ENCODE measurements around the gene ABCD3. TPM values are rescaled to one million over a fixed set of nuclear protein-coding genes. Genes with fewer than 3 reads are reported as not detected.
"Not testable (repeated sequence)": the region's sequence is repeated elsewhere in the genome, so short reads cannot be mapped to it uniquely, and the experiment has no call there.

The ABCD3 gene
- polyA plus RNA-seq, 3 donors = 7.8 to 24.9 (median 21.0) TPM

- H3K4me2 ChIP-seq (replicated peaks; ENCODE audit: extremely low read depth, low read length, poor library complexity, severe bottlenecking); H3K9ac ChIP-seq (ENCODE audit: insufficient read depth, low read length, poor library complexity, severe bottlenecking); H3K9me3 Mint-ChIP-seq; H3K27me3 Mint-ChIP-seq (ENCODE audit: low read depth in 3 of 3); H3K4me1 ChIP-seq (ENCODE audit: control insufficient read depth in 1 of 2, insufficient read depth in 2 of 2, low read length in 2 of 2); H3K4me3 Mint-ChIP-seq; H2AFZ ChIP-seq (ENCODE audit: insufficient read depth, low read depth, low read length, poor library complexity, severe bottlenecking); H3K27ac ChIP-seq (ENCODE audit: low read depth in 1 of 2, low read length in 2 of 2); H3K27ac Mint-ChIP-seq; H3K36me3 Mint-ChIP-seq; H3K36me3 ChIP-seq (replicated peaks in 1 of 2; ENCODE audit: control insufficient read depth in 1 of 2, insufficient read depth in 2 of 2, low read length in 2 of 2); H3K4me3 ChIP-seq (replicated peaks in 1 of 3; ENCODE audit: low read depth in 2 of 3, low read length in 3 of 3); intact Hi-C loops (cut with micrococcal nuclease); H3K9me3 ChIP-seq (replicated peaks in 1 of 2; ENCODE audit: control insufficient read depth in 1 of 2, insufficient read depth in 1 of 2, low read length in 2 of 2); H4K20me1 ChIP-seq (ENCODE audit: insufficient read depth, low read length); H3K27me3 ChIP-seq (ENCODE audit: control insufficient read depth in 2 of 2, insufficient read depth in 2 of 2, low read length in 2 of 2); DNase-seq; H3K4me1 Mint-ChIP-seq; H3K79me2 ChIP-seq (ENCODE audit: insufficient read depth, low read length): not testable (repeated sequence)
- no CpG with 5 or more reads among the region's 2 CpGs for WGBS (ENCODE audit: insufficient coverage)
Observed at GRCh38 chr1:94378493-94378892, 39.7 kb upstream of the ABCD3 start.

GRCh38 chr1:94379615-94380014, 38.6 kb upstream of the ABCD3 start:
- Histone ChIP-seq H2AFZ (ENCODE audit: insufficient read depth, low read depth, low read length, poor library complexity, severe bottlenecking) (no peak overlapping the region), H3K4me3 (replicated peaks in 1 of 3; ENCODE audit: low read depth in 2 of 3, low read length in 3 of 3) (no peak overlapping the region), H3K79me2 (ENCODE audit: insufficient read depth, low read length) (no peaks in the 10 kb centered on the region), H3K9me3 (replicated peaks in 1 of 2; ENCODE audit: control insufficient read depth in 1 of 2, insufficient read depth in 1 of 2, low read length in 2 of 2) (no peaks in the 10 kb centered on the region), H3K27me3 (ENCODE audit: control insufficient read depth in 2 of 2, insufficient read depth in 2 of 2, low read length in 2 of 2) (no peaks in the 10 kb centered on the region), H4K20me1 (ENCODE audit: insufficient read depth, low read length) (no peaks in the 10 kb centered on the region), H3K4me2 (replicated peaks; ENCODE audit: extremely low read depth, low read length, poor library complexity, severe bottlenecking) (no peak overlapping the region), H3K36me3 (replicated peaks in 1 of 2; ENCODE audit: control insufficient read depth in 1 of 2, insufficient read depth in 2 of 2, low read length in 2 of 2) (no peaks in the 10 kb centered on the region), H3K4me1 (ENCODE audit: control insufficient read depth in 1 of 2, insufficient read depth in 2 of 2, low read length in 2 of 2) (peaks cover 2% of the 10 kb centered on the region in 2 donors), H3K9ac (ENCODE audit: insufficient read depth, low read length, poor library complexity, severe bottlenecking) (no peak overlapping the region), H3K27ac (ENCODE audit: low read depth in 1 of 2, low read length in 2 of 2) (no peak overlapping the region)
- Mint-ChIP-seq H3K27ac (no peak overlapping the region), H3K4me3 (no peak overlapping the region), H3K4me1 (peaks cover 2% of the 10 kb centered on the region), H3K27me3 (ENCODE audit: low read depth in 3 of 3) (peaks cover 2 to 4% (median 2%) of the 10 kb centered on the region in 3 donors), H3K9me3 (peaks cover 0 to 4% (median 0%) of the 10 kb centered on the region in 7 donors), H3K36me3 (no peaks in the 10 kb centered on the region)
- DNase-seq = no peak
- intact Hi-C loops (cut with micrococcal nuclease) = no loop called here
- TF ChIP-seq, protein P1, sequence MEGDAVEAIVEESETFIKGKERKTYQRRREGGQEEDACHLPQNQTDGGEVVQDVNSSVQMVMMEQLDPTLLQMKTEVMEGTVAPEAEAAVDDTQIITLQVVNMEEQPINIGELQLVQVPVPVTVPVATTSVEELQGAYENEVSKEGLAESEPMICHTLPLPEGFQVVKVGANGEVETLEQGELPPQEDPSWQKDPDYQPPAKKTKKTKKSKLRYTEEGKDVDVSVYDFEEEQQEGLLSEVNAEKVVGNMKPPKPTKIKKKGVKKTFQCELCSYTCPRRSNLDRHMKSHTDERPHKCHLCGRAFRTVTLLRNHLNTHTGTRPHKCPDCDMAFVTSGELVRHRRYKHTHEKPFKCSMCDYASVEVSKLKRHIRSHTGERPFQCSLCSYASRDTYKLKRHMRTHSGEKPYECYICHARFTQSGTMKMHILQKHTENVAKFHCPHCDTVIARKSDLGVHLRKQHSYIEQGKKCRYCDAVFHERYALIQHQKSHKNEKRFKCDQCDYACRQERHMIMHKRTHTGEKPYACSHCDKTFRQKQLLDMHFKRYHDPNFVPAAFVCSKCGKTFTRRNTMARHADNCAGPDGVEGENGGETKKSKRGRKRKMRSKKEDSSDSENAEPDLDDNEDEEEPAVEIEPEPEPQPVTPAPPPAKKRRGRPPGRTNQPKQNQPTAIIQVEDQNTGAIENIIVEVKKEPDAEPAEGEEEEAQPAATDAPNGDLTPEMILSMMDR (IDR thresholded peaks at IDR 0.05) = no peak
- WGBS (ENCODE audit: insufficient coverage) = no CpG with 5 or more reads among the region's 3 CpGs
